Neutrophil (primary cell): ENCODE data around the gene TCP10L.
"Not testable (repeated sequence)": the region's sequence is repeated elsewhere in the genome, so short reads cannot be mapped to it uniquely, and the experiment has no call there.

Experiments
- H3K27ac ChIP-seq: fragments of 200-600 bp; sonication (generic); 2 replicates; pipeline ENCODE4 v1.5.1; 2016; ENCODE audit warnings: mild to moderate bottlenecking, moderate library complexity
- H3K27me3 ChIP-seq: fragments of 200-600 bp; sonication (generic); 2 replicates; pipeline ENCODE4 v1.6.0; 2016; ENCODE audit warnings: mild to moderate bottlenecking
- H3K36me3 ChIP-seq: fragments of 200-600 bp; sonication (generic); 2 replicates; pipeline ENCODE4 v1.5.1; 2017
- H3K4me1 ChIP-seq, 2 experiments: fragments of 200-600 bp in 1 of 2; sonication (generic) in 1 of 2; 1 replicate in 1 of 2; 2 replicates in 1 of 2; pipeline versions ENCODE4 v1.5.1 to v1.6.1; 2013 to 2016; ENCODE audit warnings: low read depth in 1 of 2, low read length in 1 of 2, mild to moderate bottlenecking in 1 of 2, moderate library complexity in 1 of 2; ENCODE audit not compliant: control insufficient read depth in 1 of 2, insufficient read depth in 1 of 2
- H3K4me3 ChIP-seq, 2 experiments: fragments of 200-600 bp in 1 of 2; sonication (generic) in 1 of 2; 1 replicate in 1 of 2; 2 replicates in 1 of 2; pipeline ENCODE4 v1.5.1; 2013 to 2016; ENCODE audit warnings: low read depth in 1 of 2, low read length in 1 of 2, mild to moderate bottlenecking in 1 of 2, moderate library complexity in 1 of 2
- H3K9me3 ChIP-seq: fragments of 200-600 bp; sonication (generic); 2 replicates; pipeline ENCODE4 v1.5.1; 2016
- CTCF ChIP-seq: fragments of 200-600 bp; sonication (generic); IDR thresholded peaks from 2 replicates; pipeline ENCODE4 v1.5.1; 2016; ENCODE audit warnings: antibody characterized with exemption

TCP10L gene

GRCh38 chr21:32566741-32567389 is 18.5 kb downstream of the TCP10L start:
- H3K36me3 ChIP-seq: no peaks in the 10 kb centered on the region
- TF ChIP-seq CTCF: no peak
- peaks cover 28% of the 10 kb centered on the region for H3K27me3 ChIP-seq
- no peaks in the 10 kb centered on the region for H3K9me3 ChIP-seq
- peaks cover 11 to 12% of the 10 kb centered on the region in 2 experiments for H3K4me1 ChIP-seq
- no peak overlapping the region for H3K27ac ChIP-seq
- H3K4me3 ChIP-seq: no peak overlapping the region

- H3K4me1 ChIP-seq: peaks cover 11 to 12% of the 10 kb centered on the region in 2 experiments
- peaks cover 28% of the 10 kb centered on the region for H3K27me3 ChIP-seq
- no peak overlapping the region for H3K27ac ChIP-seq
- H3K36me3 ChIP-seq: no peaks in the 10 kb centered on the region
- no peak for TF ChIP-seq CTCF
- no peak overlapping the region for H3K4me3 ChIP-seq
- H3K9me3 ChIP-seq: no peaks in the 10 kb centered on the region
Measured at GRCh38 chr21:32565856-32566465, 19.4 kb downstream of the TCP10L start.

GRCh38 chr21:32562915-32563314 is 22.4 kb downstream of the TCP10L start:
- Histone ChIP-seq H3K4me1 (no peaks in the 10 kb centered on the region), H3K9me3 (no peaks in the 10 kb centered on the region), H3K27ac (no peak overlapping the region), H3K4me3 (no peak overlapping the region), H3K36me3 (no peaks in the 10 kb centered on the region), H3K27me3 (peaks cover 7% of the 10 kb centered on the region)
- TF ChIP-seq CTCF: no peak

- no peaks in the 10 kb centered on the region for H3K36me3 ChIP-seq
- TF ChIP-seq CTCF: no peak
- no peak overlapping the region for H3K4me3 ChIP-seq
- H3K27ac ChIP-seq: no peak overlapping the region
- no peaks in the 10 kb centered on the region for H3K9me3 ChIP-seq
- no peaks in the 10 kb centered on the region for H3K4me1 ChIP-seq
- H3K27me3 ChIP-seq: peaks cover 3% of the 10 kb centered on the region
Measured at GRCh38 chr21:32562426-32562825, 22.9 kb downstream of the TCP10L start.

- H3K9me3 ChIP-seq, H3K36me3 ChIP-seq, H3K4me1 ChIP-seq, H3K27ac ChIP-seq, H3K4me3 ChIP-seq, H3K27me3 ChIP-seq: not testable (repeated sequence)
Measured at GRCh38 chr21:32561476-32561875, 23.8 kb downstream of the TCP10L start.

GRCh38 chr21:32560896-32561295 is 24.4 kb downstream of the TCP10L start:
- Histone ChIP-seq H3K9me3 (no peaks in the 10 kb centered on the region), H3K27me3 (no peaks in the 10 kb centered on the region), H3K4me3 (no peak overlapping the region), H3K27ac (no peak overlapping the region), H3K36me3 (no peaks in the 10 kb centered on the region), H3K4me1 (no peaks in the 10 kb centered on the region)
- no peak for TF ChIP-seq CTCF
